Fibroblast of lung (primary cell): Measurements from ENCODE around the gene RPL22.

Experiments
- EZH2 ChIP-seq: IDR thresholded peaks from 2 replicates; pipeline ENCODE4 v1.5.1; 2012; ENCODE audit warnings: low read length, control low read depth, mild to moderate bottlenecking; ENCODE audit errors: missing control alignments
- TF ChIP-seq, protein P1 (sequence below), 2 donors: IDR thresholded peaks in 1 of 2; conservative IDR thresholded peaks in 1 of 2; 1 replicate in 1 of 2; 2 replicates in 1 of 2; pipeline ENCODE4 v1.5.1; 2011 to 2012; ENCODE audit warnings: low read length in 2 of 2, control low read depth in 1 of 2, inconsistent platforms in 1 of 2, low read depth in 1 of 2, mild to moderate bottlenecking in 1 of 2

DNA sequence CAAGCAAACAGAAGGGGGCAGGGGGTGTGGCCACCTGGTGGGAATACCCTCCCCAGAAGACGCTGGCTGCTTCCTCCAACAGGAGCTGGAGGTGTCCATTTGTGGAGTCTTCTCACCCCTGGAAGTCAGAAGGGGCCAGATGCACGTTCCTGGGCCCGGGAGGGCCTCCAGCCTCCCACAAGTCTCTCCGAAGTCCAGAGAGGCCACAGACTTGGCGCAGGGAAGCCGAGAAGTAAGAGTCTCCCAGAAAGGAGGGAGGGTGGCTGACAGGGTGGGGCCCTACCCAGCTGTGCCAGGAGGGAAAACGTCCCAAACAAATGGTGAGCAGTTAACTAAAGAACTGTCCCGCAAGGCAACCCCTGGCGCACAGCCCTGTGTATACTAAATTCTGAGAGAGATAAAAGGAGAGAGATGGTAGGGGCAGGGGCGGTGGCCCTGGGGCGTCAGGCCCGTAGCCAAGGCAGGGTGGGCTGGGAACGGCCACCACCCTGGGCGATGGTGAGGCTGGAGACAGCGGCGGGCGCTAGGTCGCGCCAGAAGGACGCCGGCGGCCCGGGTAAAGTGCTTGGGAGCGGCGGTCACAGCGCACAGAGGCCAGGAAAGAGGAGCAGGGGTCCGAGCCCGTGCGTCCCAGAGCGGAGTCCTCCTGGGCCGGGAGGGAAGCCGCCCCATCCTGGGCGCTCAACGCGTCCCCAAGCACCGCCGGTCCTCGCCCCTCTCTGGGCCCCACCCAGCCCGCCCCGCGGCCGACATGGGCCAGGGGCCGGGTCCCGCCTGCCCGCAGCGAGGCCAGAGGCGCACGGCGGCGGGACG is 20.4 kb downstream of the RPL22 start:
- TF ChIP-seq, protein P1, sequence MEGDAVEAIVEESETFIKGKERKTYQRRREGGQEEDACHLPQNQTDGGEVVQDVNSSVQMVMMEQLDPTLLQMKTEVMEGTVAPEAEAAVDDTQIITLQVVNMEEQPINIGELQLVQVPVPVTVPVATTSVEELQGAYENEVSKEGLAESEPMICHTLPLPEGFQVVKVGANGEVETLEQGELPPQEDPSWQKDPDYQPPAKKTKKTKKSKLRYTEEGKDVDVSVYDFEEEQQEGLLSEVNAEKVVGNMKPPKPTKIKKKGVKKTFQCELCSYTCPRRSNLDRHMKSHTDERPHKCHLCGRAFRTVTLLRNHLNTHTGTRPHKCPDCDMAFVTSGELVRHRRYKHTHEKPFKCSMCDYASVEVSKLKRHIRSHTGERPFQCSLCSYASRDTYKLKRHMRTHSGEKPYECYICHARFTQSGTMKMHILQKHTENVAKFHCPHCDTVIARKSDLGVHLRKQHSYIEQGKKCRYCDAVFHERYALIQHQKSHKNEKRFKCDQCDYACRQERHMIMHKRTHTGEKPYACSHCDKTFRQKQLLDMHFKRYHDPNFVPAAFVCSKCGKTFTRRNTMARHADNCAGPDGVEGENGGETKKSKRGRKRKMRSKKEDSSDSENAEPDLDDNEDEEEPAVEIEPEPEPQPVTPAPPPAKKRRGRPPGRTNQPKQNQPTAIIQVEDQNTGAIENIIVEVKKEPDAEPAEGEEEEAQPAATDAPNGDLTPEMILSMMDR (conservative IDR thresholded peaks at IDR 0.05 in 1 of 2, IDR thresholded peaks at IDR 0.05 in 1 of 2; ENCODE audit: low read depth in 1 of 2, low read length in 2 of 2), result no peak
- peak; percentile 99 for TF ChIP-seq EZH2
